GM12874 (cell line): Measurements from ENCODE around the gene TSPAN33.

ENCODE experiments used
- TF ChIP-seq, protein P1 (sequence below): IDR thresholded peaks from 2 replicates; pipeline ENCODE4 v1.5.1; 2011; ENCODE audit warnings: low read depth, mild to moderate bottlenecking, control low read depth, low read length, moderate library complexity; ENCODE audit not compliant: insufficient read depth

TSPAN33 gene

DNA sequence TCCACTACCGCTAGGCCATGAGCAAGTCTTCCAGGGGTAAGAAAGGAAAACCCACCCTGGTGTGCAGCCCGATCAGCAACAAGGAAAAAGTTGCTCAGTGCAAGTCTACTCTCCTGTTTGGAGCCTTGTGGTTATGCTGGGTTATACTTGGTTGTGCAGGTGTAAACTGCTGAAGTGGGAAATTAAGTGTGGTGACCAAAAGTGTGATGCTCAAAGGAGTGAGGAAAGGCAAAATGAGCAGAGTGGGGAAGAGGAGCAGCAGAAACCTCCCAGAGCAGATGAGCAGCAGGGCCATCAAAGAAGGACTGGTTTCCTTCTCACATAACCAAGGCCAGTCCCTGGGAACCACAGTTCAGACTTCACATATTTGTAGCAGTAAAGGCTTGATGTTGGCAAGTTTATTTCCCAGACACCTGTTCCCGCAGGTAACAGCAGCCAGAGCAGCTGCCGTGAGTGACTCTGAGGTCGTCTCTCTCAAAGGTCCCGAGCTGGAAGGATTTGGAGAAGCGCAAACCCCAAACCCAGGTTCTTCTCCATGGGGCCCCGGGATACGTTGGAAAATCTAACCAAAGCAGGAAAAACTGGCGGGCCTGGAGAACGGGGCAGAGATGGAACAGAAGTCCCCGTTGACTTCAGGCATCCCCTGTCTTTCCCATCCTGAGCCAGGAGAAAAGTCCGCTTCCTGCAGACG, 43.3 kb downstream of the TSPAN33 start:
- TF ChIP-seq, protein P1, sequence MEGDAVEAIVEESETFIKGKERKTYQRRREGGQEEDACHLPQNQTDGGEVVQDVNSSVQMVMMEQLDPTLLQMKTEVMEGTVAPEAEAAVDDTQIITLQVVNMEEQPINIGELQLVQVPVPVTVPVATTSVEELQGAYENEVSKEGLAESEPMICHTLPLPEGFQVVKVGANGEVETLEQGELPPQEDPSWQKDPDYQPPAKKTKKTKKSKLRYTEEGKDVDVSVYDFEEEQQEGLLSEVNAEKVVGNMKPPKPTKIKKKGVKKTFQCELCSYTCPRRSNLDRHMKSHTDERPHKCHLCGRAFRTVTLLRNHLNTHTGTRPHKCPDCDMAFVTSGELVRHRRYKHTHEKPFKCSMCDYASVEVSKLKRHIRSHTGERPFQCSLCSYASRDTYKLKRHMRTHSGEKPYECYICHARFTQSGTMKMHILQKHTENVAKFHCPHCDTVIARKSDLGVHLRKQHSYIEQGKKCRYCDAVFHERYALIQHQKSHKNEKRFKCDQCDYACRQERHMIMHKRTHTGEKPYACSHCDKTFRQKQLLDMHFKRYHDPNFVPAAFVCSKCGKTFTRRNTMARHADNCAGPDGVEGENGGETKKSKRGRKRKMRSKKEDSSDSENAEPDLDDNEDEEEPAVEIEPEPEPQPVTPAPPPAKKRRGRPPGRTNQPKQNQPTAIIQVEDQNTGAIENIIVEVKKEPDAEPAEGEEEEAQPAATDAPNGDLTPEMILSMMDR: no peak

DNA sequence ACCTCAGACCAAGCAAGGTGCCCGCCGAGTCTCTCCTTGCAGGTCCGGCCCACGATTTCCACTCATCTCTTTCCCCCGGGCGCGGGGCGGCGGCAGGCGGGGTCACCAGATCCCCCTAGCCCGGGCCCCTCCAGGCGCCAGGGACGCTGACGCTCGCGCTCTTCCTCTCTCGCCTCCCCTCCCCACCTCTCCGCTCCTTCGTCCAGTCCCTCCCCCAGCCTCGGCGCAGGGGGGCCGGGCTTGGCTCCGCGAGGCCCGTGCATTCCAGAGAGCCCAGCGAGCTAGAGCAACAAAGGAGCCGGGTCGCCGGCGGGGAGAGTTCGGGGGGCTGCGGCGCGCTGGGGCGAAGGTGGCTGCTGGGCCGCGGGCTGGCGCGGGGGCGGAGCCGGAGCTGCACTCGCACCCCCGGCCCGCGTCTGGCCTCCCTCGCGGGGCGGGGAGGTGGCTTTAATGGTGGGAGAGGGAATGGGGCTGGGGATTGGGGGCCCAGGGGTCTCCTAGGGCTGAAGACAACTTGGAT, 43.9 kb downstream of the TSPAN33 start, which contains the start of gene SMO:
TSS of gene SMO (plus strand) at position 262 of the 520 bp plus-strand sequence. CDS start 519 bp downstream, outside the sequence.
- TF ChIP-seq, protein P1: no peak

DNA sequence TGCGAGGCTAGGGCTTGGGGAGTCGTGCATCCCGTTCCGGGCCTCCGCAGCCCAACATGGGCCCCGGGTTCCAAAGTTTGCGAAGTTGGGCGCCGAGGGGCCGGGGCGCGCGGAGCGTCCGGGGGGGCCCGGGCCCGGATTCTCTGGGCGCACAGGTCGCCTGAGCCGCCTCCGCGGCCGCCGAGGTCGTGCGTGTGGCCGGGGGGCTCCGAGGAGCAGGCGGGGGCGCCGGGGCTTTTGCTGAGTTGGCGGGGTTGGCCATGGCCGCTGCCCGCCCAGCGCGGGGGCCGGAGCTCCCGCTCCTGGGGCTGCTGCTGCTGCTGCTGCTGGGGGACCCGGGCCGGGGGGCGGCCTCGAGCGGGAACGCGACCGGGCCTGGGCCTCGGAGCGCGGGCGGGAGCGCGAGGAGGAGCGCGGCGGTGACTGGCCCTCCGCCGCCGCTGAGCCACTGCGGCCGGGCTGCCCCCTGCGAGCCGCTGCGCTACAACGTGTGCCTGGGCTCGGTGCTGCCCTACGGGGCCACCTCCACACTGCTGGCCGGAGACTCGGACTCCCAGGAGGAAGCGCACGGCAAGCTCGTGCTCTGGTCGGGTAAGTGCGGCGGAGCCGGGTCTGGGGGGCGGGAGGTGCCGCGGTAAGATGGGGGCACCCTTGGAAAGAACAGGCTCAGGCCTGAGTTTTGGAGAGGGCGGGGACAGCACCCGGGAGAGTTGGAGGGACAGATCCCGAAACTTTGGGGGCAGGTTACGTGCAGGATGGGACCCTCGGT, 44.6 kb downstream of the TSPAN33 start:
- TF ChIP-seq, protein P1: no peak

DNA sequence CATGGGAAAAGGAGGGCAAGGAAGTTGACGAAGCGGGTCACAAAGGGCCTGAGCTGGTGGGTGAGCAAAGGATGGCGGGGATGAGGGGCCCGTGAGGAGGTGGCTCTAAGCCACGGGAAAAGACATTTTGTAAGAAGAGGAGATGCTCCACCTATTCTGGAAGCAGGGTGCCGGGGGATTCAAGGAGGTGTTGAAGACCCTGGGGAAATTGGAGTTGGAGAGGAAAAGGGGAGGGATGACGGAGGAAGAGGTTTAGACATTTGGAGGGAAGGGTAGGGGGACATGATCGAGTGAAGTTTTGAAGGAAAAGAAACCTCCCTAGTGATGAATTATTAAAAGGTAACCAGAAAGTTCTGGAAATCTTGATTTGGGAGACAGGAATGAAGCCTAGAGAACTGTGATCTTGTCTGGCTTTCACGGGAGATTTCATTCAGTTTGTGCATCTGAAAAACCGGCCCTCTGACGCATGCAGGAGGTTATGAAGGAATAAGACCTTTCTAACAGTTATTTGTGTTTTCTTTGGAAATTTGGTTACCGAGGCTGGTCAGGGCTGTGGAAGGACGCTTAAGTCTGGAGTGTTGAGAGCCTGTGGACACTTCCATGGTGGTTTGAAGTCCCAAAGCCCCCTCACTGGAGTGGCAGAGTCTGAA, 45.3 kb downstream of the TSPAN33 start:
- TF ChIP-seq, protein P1: no peak

DNA sequence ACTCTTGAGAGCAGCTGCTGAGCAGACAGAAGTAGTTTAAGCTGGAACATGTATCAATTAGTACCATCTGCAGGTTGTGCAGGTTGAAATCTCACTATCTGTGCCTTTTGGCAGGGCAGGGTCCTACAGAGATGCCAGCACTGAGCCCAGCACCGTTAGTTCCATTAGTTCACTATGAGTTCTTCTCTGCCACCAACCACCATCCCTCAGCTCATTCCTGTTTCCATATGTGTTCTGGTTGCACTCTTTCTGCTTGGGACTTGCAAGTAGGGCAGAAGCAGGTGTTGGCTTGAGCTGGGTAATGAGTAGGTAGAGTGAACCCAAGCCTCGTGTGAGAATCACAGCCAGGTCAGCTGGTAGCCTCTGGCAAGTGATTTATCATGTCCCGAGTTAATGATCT, 46.8 kb downstream of the TSPAN33 start:
- TF ChIP-seq, protein P1: no peak

DNA sequence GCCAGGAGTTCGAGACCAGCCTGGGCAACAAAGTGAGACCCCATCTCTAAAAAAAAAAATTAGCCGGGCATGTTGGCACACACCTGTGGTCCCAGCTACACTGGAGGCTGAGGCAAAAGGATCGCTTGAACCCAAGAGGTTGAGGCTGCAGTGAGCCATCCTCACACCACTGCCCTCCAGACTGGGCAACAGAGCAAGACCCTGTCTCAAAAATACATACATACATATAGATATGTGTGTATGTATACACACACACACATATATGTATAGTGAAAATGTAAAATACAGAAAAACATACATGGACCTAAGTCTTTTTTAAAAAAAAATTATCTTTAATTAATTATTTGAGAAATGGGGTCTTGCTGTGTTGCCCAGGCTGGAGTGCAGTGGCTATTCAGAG, 49.4 kb downstream of the TSPAN33 start:
- TF ChIP-seq, protein P1: no peak

DNA sequence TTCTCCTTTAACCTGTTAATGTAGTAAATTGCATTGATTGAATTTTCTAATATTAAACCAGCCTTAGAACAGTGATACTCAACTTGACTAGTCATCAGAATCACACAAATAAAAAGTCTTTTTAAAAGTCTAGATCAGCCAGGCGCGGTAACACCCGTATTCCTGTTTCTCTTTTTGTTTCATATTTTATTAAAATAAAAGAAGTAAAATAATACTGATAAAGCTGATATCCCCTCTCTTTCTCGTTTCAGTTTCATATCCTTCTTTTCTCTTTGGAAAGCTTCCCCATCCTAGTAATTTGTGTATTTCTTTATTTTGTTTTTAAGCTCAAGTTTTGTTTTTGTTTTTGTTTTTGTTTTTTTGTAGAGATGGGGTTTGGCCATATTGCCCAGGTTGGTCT, 53.3 kb downstream of the TSPAN33 start:
- TF ChIP-seq, protein P1: no peak
